Bronchial epithelial cell (primary cell): ENCODE data around the gene CEP83. TPM values are rescaled to one million over a fixed set of nuclear protein-coding genes. Genes with fewer than 3 reads are reported as not detected.
"Not testable (repeated sequence)": the region's sequence is repeated elsewhere in the genome, so short reads cannot be mapped to it uniquely, and the experiment has no call there.

Experiments used
- DNase-seq: peaks from one replicate; pipeline ENCODE4 v3.0.0-alpha.2; 2010; ENCODE audit warnings: low read depth
- FAIRE-seq: peaks from 2 replicates; lab custom pipeline; 2011; peaks lifted over from hg19 to GRCh38; lab: Jason Lieb, UNC
- H3K27me3 ChIP-seq: 2 replicates; pipeline ENCODE4 v1.5.1; 2011; ENCODE audit warnings: low read length; ENCODE audit not compliant: control insufficient read depth, insufficient read depth
- H3K36me3 ChIP-seq: 2 replicates; pipeline ENCODE4 v1.5.1; 2011; ENCODE audit warnings: low read length; ENCODE audit not compliant: control insufficient read depth, insufficient read depth
- H3K4me3 ChIP-seq: 2 replicates; pipeline ENCODE4 v1.5.1; 2011; ENCODE audit warnings: mild to moderate bottlenecking, low read depth, low read length, control low read depth
- total RNA-seq: library from RNA; depleted of rRNA; stranded (reverse); fragments of >200 nt; gene quantifications from 2 replicates; pipeline ENCODE4 v1.2.1, GENCODE V29; 2014
- TF ChIP-seq, protein P1 (sequence below): IDR thresholded peaks from 2 replicates; pipeline ENCODE4 v1.5.1; 2011; ENCODE audit warnings: mild to moderate bottlenecking, moderate library complexity, low read length, control low read depth, inconsistent platforms; ENCODE audit not compliant: insufficient read depth, severe bottlenecking

The CEP83 gene
- total RNA-seq, 1 donor from 2014 or later = 9.7 TPM

DNA sequence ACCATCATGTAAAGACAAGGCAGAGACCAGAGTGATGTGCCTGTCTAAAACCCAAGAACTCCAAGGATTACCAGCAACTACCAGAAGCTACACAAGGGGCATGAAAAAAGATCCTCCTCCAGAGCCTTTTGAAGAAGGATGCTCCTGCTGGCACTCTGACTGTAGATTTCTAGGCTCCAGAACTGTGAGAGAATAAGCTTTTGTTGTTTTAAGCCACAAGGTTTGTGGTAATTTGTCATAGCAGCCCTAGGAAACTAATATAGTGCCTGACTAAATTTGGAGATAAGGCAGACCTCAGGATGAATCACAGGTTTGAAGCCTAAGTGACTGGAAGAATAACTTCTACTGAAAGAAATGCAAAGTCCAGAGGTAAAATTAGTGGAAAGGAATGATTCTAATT, 132.9 kb downstream of the CEP83 start:
- TF ChIP-seq, protein P1, sequence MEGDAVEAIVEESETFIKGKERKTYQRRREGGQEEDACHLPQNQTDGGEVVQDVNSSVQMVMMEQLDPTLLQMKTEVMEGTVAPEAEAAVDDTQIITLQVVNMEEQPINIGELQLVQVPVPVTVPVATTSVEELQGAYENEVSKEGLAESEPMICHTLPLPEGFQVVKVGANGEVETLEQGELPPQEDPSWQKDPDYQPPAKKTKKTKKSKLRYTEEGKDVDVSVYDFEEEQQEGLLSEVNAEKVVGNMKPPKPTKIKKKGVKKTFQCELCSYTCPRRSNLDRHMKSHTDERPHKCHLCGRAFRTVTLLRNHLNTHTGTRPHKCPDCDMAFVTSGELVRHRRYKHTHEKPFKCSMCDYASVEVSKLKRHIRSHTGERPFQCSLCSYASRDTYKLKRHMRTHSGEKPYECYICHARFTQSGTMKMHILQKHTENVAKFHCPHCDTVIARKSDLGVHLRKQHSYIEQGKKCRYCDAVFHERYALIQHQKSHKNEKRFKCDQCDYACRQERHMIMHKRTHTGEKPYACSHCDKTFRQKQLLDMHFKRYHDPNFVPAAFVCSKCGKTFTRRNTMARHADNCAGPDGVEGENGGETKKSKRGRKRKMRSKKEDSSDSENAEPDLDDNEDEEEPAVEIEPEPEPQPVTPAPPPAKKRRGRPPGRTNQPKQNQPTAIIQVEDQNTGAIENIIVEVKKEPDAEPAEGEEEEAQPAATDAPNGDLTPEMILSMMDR = no peak
- peak; percentile 59 for DNase-seq
- no peak for FAIRE-seq
- H3K27me3 ChIP-seq = no peaks in the 10 kb centered on the region
- H3K4me3 ChIP-seq = no peak overlapping the region
- peaks cover 3% of the 10 kb centered on the region for H3K36me3 ChIP-seq

DNA sequence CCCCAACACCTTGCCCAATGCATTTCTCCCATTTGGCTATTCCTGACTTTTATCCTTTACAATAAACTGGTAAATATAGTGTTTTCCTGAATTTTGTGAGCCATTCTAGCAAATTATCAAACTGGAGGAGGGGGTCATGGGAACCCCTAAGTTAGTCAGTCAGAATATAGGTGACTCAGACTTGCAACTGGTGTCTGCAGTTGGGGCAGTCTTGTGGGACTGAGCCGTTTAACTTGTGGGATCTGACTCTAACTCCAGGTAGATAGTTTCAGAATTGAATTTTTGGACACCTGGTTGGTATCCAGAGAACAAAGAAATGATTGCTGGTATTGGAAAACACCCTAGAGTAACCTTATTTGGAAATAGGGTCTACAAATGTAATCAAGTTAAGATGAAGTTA, 133.4 kb downstream of the CEP83 start:
- FAIRE-seq (no peak), DNase-seq (no peak)
- H3K36me3 ChIP-seq = peaks cover 7% of the 10 kb centered on the region

DNA sequence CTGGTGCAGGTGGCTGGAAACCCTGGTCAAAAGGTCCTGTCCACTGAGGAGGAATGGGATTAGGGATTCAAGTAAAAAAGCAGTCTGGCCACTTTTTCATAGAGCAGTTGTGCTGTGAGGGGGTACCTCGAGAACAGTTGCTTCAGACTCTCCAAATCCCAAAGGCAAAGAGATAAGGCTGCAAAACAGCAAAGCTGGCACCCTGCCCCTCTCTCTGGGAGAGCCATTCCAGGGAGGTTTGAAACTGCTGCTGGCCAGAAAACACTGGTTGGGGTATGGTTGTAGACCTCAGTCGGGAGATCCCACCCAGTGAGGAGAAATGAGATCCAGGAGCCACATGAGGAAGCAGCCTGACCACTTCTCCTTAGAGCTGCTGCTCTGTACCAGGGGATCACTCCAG, 137.3 kb downstream of the CEP83 start:
- peaks cover 7% of the 10 kb centered on the region for H3K36me3 ChIP-seq
- H3K27me3 ChIP-seq = no peaks in the 10 kb centered on the region
- no peak overlapping the region for H3K4me3 ChIP-seq
- DNase-seq (no peak), FAIRE-seq (no peak)
- TF ChIP-seq, protein P1 = no peak

More for the DNA sequence above, 133.4 kb downstream of the CEP83 start:
- no peaks in the 10 kb centered on the region for H3K27me3 ChIP-seq
- H3K4me3 ChIP-seq = no peak overlapping the region
- TF ChIP-seq, protein P1 = no peak

DNA sequence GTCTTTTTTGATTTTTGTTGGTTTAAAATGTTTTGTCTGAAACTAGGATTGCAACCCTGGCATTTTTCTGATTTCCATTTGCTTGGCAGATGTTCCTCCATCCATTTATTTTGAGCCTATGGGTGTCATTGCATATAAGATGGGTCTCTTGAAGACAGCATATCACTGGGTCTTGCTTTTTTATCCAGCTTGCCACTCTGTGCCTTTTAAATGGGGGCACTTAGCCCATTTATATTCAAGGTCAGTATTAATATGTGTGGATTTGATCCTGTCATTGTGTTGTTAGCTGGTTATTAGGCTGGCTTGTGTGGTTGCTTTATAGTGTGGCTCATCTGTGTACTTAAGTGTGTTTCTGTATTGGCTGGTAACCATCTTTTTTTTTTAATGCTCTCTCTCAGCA, 139.6 kb downstream of the CEP83 start:
- H3K27me3 ChIP-seq = no peaks in the 10 kb centered on the region

DNA sequence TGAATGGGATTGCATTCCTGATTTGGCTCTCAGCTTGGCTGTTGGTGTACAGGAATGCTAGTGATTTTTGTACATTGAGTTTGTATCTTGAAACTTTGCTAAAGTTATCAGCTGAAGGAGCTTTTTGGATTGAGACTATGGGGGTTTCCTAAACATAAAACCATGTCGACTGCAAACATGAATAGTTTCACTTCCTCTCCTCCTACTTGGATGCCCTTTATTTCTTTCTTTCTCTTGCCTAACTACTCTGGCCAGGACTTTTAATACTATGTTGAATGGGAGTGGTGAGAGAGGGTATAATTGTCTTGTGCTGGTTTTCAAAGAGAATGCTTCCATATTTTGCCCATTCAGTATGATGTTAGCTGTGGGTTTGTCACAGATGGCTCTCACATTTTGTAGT, 141.5 kb downstream of the CEP83 start:
- Histone ChIP-seq H3K27me3 (no peaks in the 10 kb centered on the region), H3K4me3 (no peak overlapping the region), H3K36me3 (peaks cover 6% of the 10 kb centered on the region)
- no peak for DNase-seq
- TF ChIP-seq, protein P1 = no peak
- FAIRE-seq = no peak

More for the DNA sequence above, 139.6 kb downstream of the CEP83 start:
- TF ChIP-seq, protein P1 = no peak
- H3K36me3 ChIP-seq = peaks cover 7% of the 10 kb centered on the region
- FAIRE-seq = no peak
- no peak overlapping the region for H3K4me3 ChIP-seq
- DNase-seq = no peak

DNA sequence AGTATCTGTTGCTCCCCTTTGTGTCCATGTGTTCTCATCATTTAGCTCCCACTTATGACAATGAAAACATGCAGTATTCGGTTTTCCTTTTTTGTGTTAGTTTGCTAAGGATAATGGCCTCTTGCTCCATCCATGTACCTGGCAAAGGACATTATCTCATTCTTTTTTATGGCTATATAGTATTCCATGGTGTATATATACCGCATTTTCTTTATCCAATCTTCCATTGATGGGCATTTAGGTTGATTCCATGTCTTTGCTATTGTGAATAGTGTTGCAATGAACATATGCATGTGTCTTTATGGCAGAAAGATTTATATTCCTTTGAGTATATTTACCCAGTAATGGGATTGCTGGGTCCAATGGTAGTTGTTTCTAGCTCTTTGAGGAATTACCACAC, 143.1 kb downstream of the CEP83 start:
- H3K36me3 ChIP-seq, FAIRE-seq, H3K4me3 ChIP-seq: not testable (repeated sequence)

More for the DNA sequence above, 143.1 kb downstream of the CEP83 start:
- DNase-seq, H3K27me3 ChIP-seq: not testable (repeated sequence)
